Fibroblast of lung (primary cell): ENCODE results near the gene STOML3. TPM values are rescaled to one million over a fixed set of nuclear protein-coding genes. Genes with fewer than 3 reads are reported as not detected.

ENCODE experiments used
- DNase-seq, 2 donors: peaks; one replicate each; pipeline versions ENCODE4 v3.0.0 to v3.0.0-alpha.2; 2010; ENCODE audit warnings: low read depth in 2 of 2
- H2AFZ ChIP-seq: 2 replicates; pipeline ENCODE4 v1.5.1; 2012; ENCODE audit warnings: low read length, control low read depth, inconsistent platforms
- H3K27ac ChIP-seq: 2 replicates; pipeline ENCODE4 v1.5.1; 2011; ENCODE audit warnings: low read length, control low read depth; ENCODE audit not compliant: insufficient read depth
- H3K27me3 ChIP-seq: 2 replicates; pipeline ENCODE4 v1.5.1; 2011; ENCODE audit warnings: mild to moderate bottlenecking, low read length; ENCODE audit not compliant: control insufficient read depth, insufficient read depth
- H3K36me3 ChIP-seq: 2 replicates; pipeline ENCODE4 v1.5.1; 2011; ENCODE audit warnings: low read length; ENCODE audit not compliant: control insufficient read depth, insufficient read depth
- H3K4me1 ChIP-seq: 2 replicates; pipeline ENCODE4 v1.5.1; 2011; ENCODE audit warnings: low read length; ENCODE audit not compliant: control insufficient read depth, insufficient read depth; ENCODE audit errors: extremely low read depth
- H3K4me2 ChIP-seq: 2 replicates; pipeline ENCODE4 v1.5.1; 2011; ENCODE audit warnings: low read length, control low read depth; ENCODE audit not compliant: insufficient read depth; ENCODE audit errors: extremely low read depth
- H3K4me3 ChIP-seq, 4 experiments: fragments of 200-600 bp in 1 of 4; sonication (generic) in 1 of 4; replicated peaks in 1 of 4; 2 replicates each; pipeline ENCODE4 v1.5.1; 2011 to 2016; ENCODE audit warnings: low read length in 4 of 4, low read depth in 3 of 4, mild to moderate bottlenecking in 3 of 4, control low read depth in 2 of 4, inconsistent platforms in 1 of 4, mixed read lengths in 1 of 4; ENCODE audit not compliant: insufficient read depth in 1 of 4; ENCODE audit errors: control extremely low read depth in 1 of 4
- H3K79me2 ChIP-seq: 2 replicates; pipeline ENCODE4 v1.5.1; 2012; ENCODE audit warnings: mild to moderate bottlenecking, low read length, inconsistent platforms; ENCODE audit not compliant: control insufficient read depth, insufficient read depth
- H3K9ac ChIP-seq: 2 replicates; pipeline ENCODE4 v1.5.1; 2011; ENCODE audit warnings: mild to moderate bottlenecking, low read length, control low read depth; ENCODE audit not compliant: insufficient read depth
- H3K9me3 ChIP-seq: 2 replicates; pipeline ENCODE4 v1.5.1; 2012; ENCODE audit warnings: low read depth, low read length; ENCODE audit not compliant: control insufficient read depth, insufficient read depth
- H4K20me1 ChIP-seq: 2 replicates; pipeline ENCODE4 v1.5.1; 2011; ENCODE audit warnings: low read length; ENCODE audit not compliant: control insufficient read depth, insufficient read depth; ENCODE audit errors: extremely low read depth
- CTCF ChIP-seq, 2 donors: IDR thresholded peaks in 1 of 2; conservative IDR thresholded peaks in 1 of 2; 1 replicate in 1 of 2; 2 replicates in 1 of 2; pipeline ENCODE4 v1.5.1; 2011 to 2012; ENCODE audit warnings: low read length in 2 of 2, control low read depth in 1 of 2, inconsistent platforms in 1 of 2, low read depth in 1 of 2, mild to moderate bottlenecking in 1 of 2
- EZH2 ChIP-seq: IDR thresholded peaks from 2 replicates; pipeline ENCODE4 v1.5.1; 2012; ENCODE audit warnings: low read length, control low read depth, mild to moderate bottlenecking; ENCODE audit errors: missing control alignments
- polyA plus RNA-seq, 2 donors: library from polyadenylated mRNA; depleted of rRNA in 1 of 2; stranded (reverse) in 1 of 2; unstranded in 1 of 2; fragments of >200 nt; gene quantifications; 2 replicates each; pipeline ENCODE4 v1.2.1, GENCODE V29; 2011 to 2012; ENCODE audit warnings: missing spikeins in 1 of 2
- total RNA-seq: library from RNA; depleted of rRNA; stranded (reverse); fragments of >200 nt; gene quantifications from 2 replicates; pipeline ENCODE4 v1.2.1, GENCODE V29; 2014

Gene STOML3
- total and polyA plus RNA-seq, 2 donors (not counting 1 experiment from before 2014, with no cell fraction given), result not detected

- H3K4me2 ChIP-seq, result no peak overlapping the region
- no peak overlapping the region for H3K27ac ChIP-seq
These were observed 33.1 kb upstream of the STOML3 start for GRCh38 chr13:39023761-39024160.

GRCh38 chr13:39023316-39023715 is 32.7 kb upstream of the STOML3 start:
- DNase-seq, result peak in 1 of 2 donors; percentile 23
- Histone ChIP-seq H3K4me2 (no peak overlapping the region), H2AFZ (no peak overlapping the region), H3K27me3 (no peaks in the 10 kb centered on the region), H3K79me2 (no peaks in the 10 kb centered on the region), H3K4me3 (no peak overlapping the region), H3K9ac (no peak overlapping the region), H3K27ac (no peak overlapping the region), H4K20me1 (no peaks in the 10 kb centered on the region), H3K9me3 (no peaks in the 10 kb centered on the region), H3K4me1 (no peaks in the 10 kb centered on the region), H3K36me3 (peaks cover 10% of the 10 kb centered on the region)
- TF ChIP-seq CTCF (conservative IDR thresholded peaks at IDR 0.05 in 1 of 2, IDR thresholded peaks at IDR 0.05 in 1 of 2; ENCODE audit: low read depth in 1 of 2, low read length in 2 of 2) (no peak), EZH2 (no peak)

More at GRCh38 chr13:39023761-39024160, 33.1 kb upstream of the STOML3 start:
- H3K4me1 ChIP-seq, result no peaks in the 10 kb centered on the region
- H3K9ac ChIP-seq, result no peak overlapping the region
- H3K4me3 ChIP-seq, result no peak overlapping the region
- no peak for TF ChIP-seq EZH2
- TF ChIP-seq CTCF (conservative IDR thresholded peaks at IDR 0.05 in 1 of 2, IDR thresholded peaks at IDR 0.05 in 1 of 2; ENCODE audit: low read depth in 1 of 2, low read length in 2 of 2), result no peak
- H3K36me3 ChIP-seq, result peaks cover 10% of the 10 kb centered on the region
- no peaks in the 10 kb centered on the region for H3K9me3 ChIP-seq
- no peak for DNase-seq
- H2AFZ ChIP-seq, result no peak overlapping the region
- no peaks in the 10 kb centered on the region for H3K79me2 ChIP-seq
- no peaks in the 10 kb centered on the region for H4K20me1 ChIP-seq
- no peaks in the 10 kb centered on the region for H3K27me3 ChIP-seq

- Histone ChIP-seq H3K36me3 (peaks cover 10% of the 10 kb centered on the region), H3K79me2 (no peaks in the 10 kb centered on the region)
- TF ChIP-seq CTCF (conservative IDR thresholded peaks at IDR 0.05 in 1 of 2, IDR thresholded peaks at IDR 0.05 in 1 of 2; ENCODE audit: low read depth in 1 of 2, low read length in 2 of 2) (no peak), EZH2 (no peak)
These were observed 30.3 kb upstream of the STOML3 start for GRCh38 chr13:39020853-39021462.

More at GRCh38 chr13:39020853-39021462, 30.3 kb upstream of the STOML3 start:
- Histone ChIP-seq H3K27ac (no peak overlapping the region), H3K9me3 (no peaks in the 10 kb centered on the region), H3K27me3 (no peaks in the 10 kb centered on the region), H3K4me3 (no peak overlapping the region), H3K4me2 (no peak overlapping the region), H2AFZ (no peak overlapping the region), H4K20me1 (no peaks in the 10 kb centered on the region), H3K4me1 (no peaks in the 10 kb centered on the region), H3K9ac (no peak overlapping the region)
- no peak for DNase-seq
